Measurements from ENCODE around the gene KIAA0513. TPM values are rescaled to one million over a fixed set of nuclear protein-coding genes. Genes with fewer than 3 reads are reported as not detected.

The KIAA0513 gene
- total RNA-seq, 6 donors from 2014 or later: 21.6 to 77.5 (median 37.9) TPM

- TF ChIP-seq EP300 (IDR thresholded peaks at IDR 0.05) (no peak), POLR2AphosphoS5 (IDR thresholded peaks at IDR 0.05) (no peak), CTCF (IDR thresholded peaks at IDR 0.05) (no peak), POLR2A (IDR thresholded peaks at IDR 0.05) (no peak)
- WGBS, 2 donors: 80 to 82% methylated on average over 7 of the region's 7 CpGs
- peaks cover 77 to 90% (median 86%) of the 10 kb centered on the region in 4 donors for H3K4me1 ChIP-seq
- no peak for DNase-seq
- H3K27me3 ChIP-seq: no peaks in the 10 kb centered on the region
- no peaks in the 10 kb centered on the region for H3K36me3 ChIP-seq
- ATAC-seq (ENCODE audit: low FRiP score in 2 of 2): no peak
- H3K9me3 ChIP-seq: no peaks in the 10 kb centered on the region
- peak overlapping the region in 3 of 4 donors; percentile 82 to 84 (median 82) for H3K27ac ChIP-seq
- H3K4me3 ChIP-seq: no peak overlapping the region
These were observed 21.0 kb upstream of the KIAA0513 start for GRCh38 chr16:85006639-85007038.

- no peak for TF ChIP-seq POLR2A (IDR thresholded peaks at IDR 0.05)
- TF ChIP-seq POLR2AphosphoS5 (IDR thresholded peaks at IDR 0.05): no peak
- TF ChIP-seq CTCF (IDR thresholded peaks at IDR 0.05): no peak
- no peak for TF ChIP-seq EP300 (IDR thresholded peaks at IDR 0.05)
- DNase-seq: no peak
- H3K9me3 ChIP-seq: no peaks in the 10 kb centered on the region
- no peak overlapping the region for H3K4me3 ChIP-seq
- H3K27ac ChIP-seq: peak overlapping the region; percentile 2 to 31 (median 18)
- ATAC-seq (ENCODE audit: low FRiP score in 2 of 2): no peak
- 82 to 91% methylated on average over 7 of the region's 7 CpGs for WGBS, 2 donors
- H3K36me3 ChIP-seq: no peaks in the 10 kb centered on the region
- H3K27me3 ChIP-seq: no peaks in the 10 kb centered on the region
- H3K4me1 ChIP-seq: peaks cover 75 to 84% (median 79%) of the 10 kb centered on the region in 4 donors
These were observed 19.9 kb upstream of the KIAA0513 start for GRCh38 chr16:85007496-85008214.

GRCh38 chr16:85008271-85008670 is 19.3 kb upstream of the KIAA0513 start:
- H3K4me3 ChIP-seq: no peak overlapping the region
- no peaks in the 10 kb centered on the region for H3K36me3 ChIP-seq
- peak overlapping the region in 3 of 4 donors; percentile 2 to 26 (median 9) for H3K27ac ChIP-seq
- no peaks in the 10 kb centered on the region for H3K9me3 ChIP-seq
- no peak for TF ChIP-seq POLR2A (IDR thresholded peaks at IDR 0.05)
- TF ChIP-seq POLR2AphosphoS5 (IDR thresholded peaks at IDR 0.05): no peak
- no peak for TF ChIP-seq EP300 (IDR thresholded peaks at IDR 0.05)
- TF ChIP-seq CTCF (IDR thresholded peaks at IDR 0.05): no peak
- no peak for DNase-seq
- no peaks in the 10 kb centered on the region for H3K27me3 ChIP-seq
- peaks cover 68 to 78% (median 73%) of the 10 kb centered on the region in 4 donors for H3K4me1 ChIP-seq
- 52 to 54% methylated on average over 3 of the region's 3 CpGs for WGBS, 2 donors
- no peak for ATAC-seq (ENCODE audit: low FRiP score in 2 of 2)

- no peaks in the 10 kb centered on the region for H3K27me3 ChIP-seq
- H3K27ac ChIP-seq: peak overlapping the region; percentile 92 to 99 (median 95)
- H3K9me3 ChIP-seq: no peaks in the 10 kb centered on the region
- DNase-seq: no peak
- no peaks in the 10 kb centered on the region for H3K36me3 ChIP-seq
- ATAC-seq (ENCODE audit: low FRiP score in 2 of 2): no peak
- H3K4me1 ChIP-seq: peaks cover 46 to 56% (median 51%) of the 10 kb centered on the region in 4 donors
- 24 to 32% methylated on average over 9 of the region's 9 CpGs for WGBS, 2 donors
- H3K4me3 ChIP-seq: peak overlapping the region; percentile 79 to 92 (median 82)
- TF ChIP-seq EP300 (IDR thresholded peaks at IDR 0.05) (no peak), POLR2AphosphoS5 (IDR thresholded peaks at IDR 0.05) (no peak), CTCF (IDR thresholded peaks at IDR 0.05) (no peak), POLR2A (IDR thresholded peaks at IDR 0.05) (no peak)
These were observed 17.1 kb upstream of the KIAA0513 start for GRCh38 chr16:85010446-85010930.
